Left renal pelvis (tissue), 4 donors: Measurements from ENCODE around the gene SYTL5. TPM values are rescaled to one million over a fixed set of nuclear protein-coding genes. Genes with fewer than 3 reads are reported as not detected.

Experiments
- DNase-seq, 4 donors: peaks; one replicate each; pipeline ENCODE4 v3.0.0-alpha.2; 2013; ENCODE audit warnings: low read depth in 4 of 4, low spot score in 3 of 4
- polyA plus RNA-seq, 4 donors: library from polyadenylated mRNA; unstranded; fragments of 120-200 nt; gene quantifications; one replicate each; pipeline ENCODE4 v1.2.1, GENCODE V29; 2013; ENCODE audit not compliant: insufficient read length in 4 of 4

Gene SYTL5
- polyA plus RNA-seq, 4 donors = 0.26 to 3.9 (median 2.7) TPM

DNA sequence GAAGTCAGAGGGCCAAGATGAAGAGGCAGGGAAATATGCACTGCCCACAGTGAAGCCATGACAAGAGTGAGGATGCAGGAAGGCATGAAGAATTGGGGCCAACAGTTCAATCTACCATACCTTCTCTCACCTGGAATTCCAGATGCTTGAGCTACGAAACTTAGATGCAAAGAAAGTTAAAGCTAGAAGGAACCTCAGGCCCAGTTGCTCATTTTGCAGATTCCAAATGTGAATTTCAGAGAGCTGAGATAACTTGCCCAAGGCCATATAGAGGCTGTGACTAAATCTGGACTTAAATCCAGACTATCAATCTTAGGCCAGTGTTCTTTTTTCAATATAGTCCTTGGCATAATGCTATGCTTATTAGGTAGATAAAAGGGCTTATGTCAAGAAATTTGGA is 121.6 kb downstream of the SYTL5 start:
- DNase-seq = no peak

DNA sequence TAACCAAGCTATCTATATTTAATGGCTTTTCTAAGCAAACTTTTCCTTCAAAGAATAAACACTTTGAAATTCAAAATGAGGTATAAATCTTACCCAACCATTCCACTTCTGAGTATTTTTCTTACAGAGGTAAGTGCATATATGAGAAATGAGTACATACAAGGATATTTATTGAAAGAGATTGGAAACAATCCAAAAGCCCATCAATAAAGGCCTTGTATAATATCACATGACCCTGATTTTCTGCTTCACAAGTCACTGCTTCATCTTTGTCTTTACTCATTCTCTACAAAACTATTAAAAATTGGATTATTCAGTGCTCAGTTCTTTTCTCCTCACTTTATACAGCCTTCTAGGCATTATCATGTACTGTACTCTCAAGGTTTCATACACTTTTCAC is 123.0 kb downstream of the SYTL5 start:
- DNase-seq = no peak

DNA sequence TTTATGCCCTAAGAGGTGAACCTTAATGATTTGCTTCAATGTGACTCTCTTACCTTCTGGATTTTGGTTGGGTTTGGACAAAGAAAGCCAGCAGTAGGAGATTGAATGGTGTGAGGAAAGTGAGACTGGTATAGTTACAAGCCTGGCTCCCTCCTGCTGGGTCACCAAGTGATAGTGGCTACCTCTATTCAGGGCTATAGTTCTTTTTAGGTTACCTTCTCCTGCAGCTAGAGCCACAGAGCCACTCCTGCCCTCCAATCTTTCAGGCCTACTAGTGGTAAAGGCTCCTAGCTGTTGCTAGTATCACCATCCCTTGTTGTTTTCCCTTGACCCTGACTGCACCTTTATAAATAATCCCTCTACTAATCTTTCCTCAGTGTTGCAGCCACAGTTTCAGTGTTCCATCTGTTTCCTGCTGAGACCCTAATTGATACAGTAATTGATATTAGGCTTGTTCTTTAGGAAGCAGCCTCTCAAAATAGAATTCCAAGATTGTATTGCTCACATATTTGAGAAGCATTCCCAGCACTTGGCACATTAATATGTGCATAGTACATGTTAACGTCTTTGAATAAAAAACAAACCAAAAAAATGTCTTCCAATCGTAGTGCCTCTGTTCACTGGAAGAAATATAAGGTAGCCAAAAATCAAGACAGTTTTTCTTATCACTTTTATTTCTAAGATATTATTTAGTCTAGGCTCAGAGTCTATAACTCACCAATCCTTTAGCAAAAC is 132.0 kb downstream of the SYTL5 start:
- DNase-seq = no peak

DNA sequence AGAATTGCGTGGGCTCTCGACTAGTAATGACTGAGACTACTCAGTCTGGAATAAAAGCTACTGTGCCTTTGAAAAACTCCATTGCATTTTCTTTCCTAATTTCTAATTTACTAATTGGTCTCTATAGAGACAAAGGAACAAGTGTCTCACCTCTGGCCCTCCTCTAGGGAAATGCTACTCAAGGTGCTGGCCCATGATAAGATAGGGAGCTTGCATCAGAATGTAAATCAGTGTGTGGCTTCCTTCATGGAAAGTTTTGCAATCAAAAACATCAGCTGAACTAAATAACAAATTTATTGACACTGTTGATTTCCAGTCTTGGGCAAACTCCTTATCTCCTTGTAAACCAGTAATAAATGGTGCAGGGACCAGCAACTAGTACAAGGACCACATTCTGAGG is 132.5 kb downstream of the SYTL5 start:
- DNase-seq = no peak

DNA sequence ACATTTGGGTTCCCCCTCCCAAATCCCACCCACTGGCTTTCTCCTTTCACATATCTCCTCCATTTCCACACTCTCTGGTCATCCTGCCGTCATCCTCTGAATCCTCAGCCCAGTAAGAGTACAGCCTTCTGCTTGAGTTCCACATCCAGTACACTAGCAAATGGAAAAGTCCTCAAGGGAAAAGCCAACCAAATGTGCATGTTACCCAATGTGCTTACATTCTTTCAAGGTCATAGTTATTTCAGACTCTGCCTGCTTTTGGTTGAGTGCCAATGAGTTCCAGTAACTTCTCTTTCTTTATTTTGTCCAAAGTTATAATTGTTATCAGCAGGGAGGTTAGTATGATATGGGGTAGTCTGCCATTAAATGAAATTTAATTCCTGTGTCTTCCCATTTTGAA is 136.3 kb downstream of the SYTL5 start:
- DNase-seq = no peak

DNA sequence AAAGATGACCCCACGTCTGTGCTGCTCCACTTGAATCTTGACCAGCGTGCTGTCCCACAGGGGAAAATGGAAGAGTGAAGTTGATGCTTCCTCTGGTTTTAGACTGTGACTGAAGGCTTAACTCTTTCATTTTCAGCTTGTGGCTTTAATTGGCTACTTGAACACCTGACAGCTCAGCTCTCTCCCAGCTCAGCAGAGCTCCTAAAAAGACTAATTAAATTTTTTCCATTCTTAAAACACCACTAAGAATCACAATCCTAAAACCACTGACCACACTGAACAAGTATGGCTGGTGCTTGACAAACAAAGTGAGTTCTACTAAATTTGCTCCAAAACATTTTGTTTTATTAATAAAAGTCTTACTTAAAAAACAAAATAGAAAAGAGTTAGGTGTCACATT is 142.7 kb downstream of the SYTL5 start:
- no peak for DNase-seq

DNA sequence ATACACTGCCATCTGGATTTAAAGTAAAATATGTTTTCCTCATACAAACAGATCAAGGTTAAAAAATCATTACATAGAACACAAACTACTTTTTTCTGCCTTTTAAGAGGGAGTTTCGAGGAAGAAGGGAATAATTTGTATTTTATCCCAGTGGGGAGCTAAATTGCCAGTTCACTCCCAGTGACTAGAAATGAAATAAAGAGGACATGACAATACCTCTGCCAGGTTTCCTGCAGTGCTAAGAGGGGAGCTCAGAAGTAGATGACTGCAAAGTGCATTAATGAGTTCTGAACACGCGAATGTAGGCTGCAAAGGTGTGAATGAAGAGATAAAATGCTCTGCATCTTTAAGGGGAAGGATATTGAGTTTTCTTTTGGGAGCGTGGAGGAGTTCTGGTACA is 144.6 kb downstream of the SYTL5 start:
- DNase-seq = no peak

DNA sequence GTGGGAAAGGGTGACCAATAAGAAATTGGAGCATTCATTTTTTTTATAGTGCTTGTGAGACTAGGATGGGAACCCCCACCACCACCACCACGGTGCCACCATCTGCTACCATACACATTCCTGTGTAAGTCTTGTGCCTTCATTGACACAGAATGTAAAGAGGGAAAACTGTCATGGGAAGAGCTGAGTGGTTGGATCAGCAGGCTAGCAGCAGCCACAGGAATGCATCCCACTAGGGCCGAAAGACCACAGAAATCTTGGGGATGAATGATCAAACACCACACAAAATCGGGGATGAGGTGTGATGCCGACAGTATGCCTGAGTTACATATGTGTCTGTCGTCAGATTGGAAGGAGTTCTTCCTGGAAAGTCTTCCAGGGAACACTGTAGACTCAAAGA is 145.1 kb downstream of the SYTL5 start:
- no peak for DNase-seq

DNA sequence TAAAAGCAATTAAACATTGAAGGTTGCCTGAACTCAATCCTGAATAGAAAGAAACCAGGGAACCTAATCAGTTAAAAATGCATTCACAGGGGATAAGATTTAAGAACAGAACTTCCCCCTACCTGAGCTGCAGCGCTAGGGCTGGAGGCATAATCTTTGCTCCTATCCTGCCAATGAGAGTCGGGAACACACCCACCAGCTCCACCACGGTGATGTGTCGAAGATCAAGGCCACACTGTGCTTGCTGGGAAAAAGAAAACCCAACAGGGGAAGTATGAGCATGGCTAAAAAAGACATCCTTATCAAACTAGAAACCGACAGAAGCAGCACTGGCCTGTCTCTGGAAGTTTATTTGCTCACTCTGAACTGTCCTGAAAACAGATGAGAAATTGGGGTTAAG is 148.0 kb downstream of the SYTL5 start:
- DNase-seq = no peak

DNA sequence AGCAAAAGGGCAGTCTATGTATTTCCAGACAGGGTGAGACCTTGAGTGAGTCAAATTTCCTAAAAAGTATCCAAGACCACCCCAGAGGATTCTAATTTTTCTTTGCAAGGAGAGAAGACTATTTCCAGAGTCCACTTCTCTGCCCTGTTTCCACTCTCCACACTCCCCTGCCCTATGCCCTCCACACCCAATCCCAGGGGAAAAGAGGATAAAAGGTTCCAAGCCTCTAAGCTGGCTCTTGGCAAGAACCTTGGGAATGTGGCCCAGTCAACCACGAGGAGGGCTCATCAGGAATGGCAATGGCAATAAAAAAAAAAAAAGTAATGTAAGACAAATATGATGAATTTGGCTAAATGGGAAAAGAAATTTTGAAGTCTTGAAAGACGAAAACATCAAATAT is 148.5 kb downstream of the SYTL5 start:
- DNase-seq = no peak

DNA sequence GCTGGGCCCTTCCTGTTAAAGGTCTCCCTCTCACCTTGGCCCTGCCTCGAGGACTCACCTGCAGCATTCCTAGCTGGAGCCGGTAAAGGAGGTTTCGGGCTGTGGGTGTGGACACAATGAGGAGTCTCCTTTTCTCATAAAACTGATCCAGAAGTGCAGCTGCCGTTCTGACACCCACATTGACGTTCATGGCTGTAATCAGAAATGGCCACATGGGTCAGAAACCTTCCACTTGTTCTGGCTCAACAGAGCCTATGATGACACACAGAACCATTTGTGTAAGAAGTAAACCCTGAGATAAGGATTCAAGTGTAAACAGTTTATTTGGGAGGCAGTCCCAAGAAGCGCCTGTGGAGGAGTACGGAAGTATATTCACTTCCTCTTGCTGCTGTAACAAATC is 150.5 kb downstream of the SYTL5 start:
- no peak for DNase-seq

DNA sequence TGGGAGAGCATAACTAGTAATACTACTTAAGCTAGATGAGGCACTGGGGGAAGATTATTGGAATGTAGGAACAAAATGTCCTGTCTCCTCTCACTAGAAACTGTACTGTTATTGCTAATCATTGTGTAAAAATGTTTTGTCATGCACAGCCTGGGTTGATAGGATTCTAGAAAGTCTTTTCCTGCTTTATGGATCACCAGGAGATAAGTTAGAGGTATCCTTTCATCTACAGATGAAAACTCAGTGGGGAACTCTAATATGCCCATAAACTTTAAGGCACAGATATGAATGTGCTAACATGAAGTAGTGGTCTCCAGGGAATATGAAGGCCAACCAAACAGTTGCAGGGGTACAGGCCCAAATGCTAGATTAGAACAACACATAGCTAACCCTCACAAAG is 156.8 kb downstream of the SYTL5 start:
- no peak for DNase-seq

DNA sequence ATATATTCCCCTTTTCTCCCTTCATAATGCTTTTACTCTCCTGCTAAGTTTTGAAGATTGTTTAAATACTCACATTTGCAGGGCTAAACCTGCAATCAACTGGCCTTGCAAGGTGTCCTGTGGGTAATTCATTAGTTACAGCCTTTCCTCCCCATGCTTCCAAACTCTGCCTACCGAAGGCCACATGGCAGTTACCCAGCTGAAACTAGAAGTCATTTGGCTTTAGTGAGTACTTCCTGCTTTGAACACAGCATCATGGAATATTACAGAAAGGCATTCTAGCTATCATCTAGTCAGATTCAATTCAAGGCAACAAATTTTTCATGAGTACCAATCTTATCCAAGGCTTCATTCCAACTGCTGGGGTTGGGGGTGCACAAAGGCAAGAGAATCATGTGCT is 158.7 kb downstream of the SYTL5 start:
- DNase-seq = no peak

DNA sequence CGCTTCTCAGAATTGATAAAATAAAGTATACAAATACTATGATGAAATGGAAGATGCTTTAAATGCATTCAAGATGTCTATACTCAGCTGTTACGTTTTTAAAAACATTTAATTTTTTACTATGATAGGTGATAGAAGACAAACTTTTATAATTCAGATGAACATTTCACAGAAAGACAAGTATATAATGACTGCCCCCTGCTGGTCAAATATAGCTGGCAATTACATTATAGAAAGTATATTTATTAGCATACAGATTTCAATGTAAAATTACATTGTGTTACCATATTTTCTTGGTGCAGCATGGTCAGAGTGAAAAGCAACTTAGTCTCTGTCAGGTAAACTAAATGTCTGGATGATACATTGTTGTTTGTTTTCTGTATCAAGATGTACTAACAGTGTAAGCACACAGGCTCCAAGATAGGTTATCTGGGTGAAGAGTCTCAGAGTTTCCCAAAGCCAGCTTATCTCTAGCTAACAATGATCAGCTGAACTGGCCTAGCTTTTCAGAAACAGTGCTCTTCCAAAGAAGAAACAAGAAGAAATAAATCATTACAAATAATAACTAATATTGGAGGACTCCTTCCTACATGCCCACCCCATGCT is 160.2 kb downstream of the SYTL5 start:
- peak in 1 of 4 donors; percentile 9 for DNase-seq

DNA sequence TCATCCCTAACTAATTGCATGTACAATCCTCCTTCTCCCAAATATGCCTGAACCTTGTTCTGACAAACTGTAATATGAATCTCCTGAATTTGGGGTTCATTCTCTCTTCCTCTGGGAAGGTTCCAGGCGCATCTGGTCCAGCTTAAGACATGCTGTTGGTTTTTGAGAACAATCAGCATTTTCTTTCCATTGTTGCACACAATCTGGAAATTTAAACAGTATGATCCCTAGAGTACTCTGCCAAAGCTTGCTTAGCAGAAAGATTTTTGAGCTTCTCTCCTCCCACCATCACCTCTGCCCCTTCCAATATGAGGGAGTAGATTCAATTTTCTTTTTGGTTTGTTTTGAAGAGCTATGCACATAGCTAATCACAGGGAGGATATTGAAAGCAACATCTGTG is 164.2 kb downstream of the SYTL5 start:
- DNase-seq = no peak

DNA sequence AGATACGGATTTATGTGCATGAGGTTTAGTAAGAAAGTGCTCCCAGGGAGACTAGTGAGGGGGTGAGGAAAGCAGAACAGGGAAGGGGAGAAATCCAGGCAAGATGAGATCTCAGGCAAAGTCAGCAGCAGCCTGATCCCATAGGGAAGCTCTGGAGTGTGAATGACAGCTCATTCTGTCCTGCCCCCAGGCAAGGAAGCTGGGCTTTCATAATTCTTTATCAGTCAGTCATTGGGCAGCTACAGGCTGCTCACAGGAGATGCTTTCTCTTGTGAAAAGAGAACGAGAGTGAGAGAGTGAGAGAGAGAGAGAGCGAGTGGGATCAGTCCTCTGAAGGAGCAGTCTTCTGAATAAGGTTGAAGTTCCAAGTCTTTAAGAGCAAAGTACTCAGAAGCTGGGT is 166.2 kb downstream of the SYTL5 start:
- no peak for DNase-seq

DNA sequence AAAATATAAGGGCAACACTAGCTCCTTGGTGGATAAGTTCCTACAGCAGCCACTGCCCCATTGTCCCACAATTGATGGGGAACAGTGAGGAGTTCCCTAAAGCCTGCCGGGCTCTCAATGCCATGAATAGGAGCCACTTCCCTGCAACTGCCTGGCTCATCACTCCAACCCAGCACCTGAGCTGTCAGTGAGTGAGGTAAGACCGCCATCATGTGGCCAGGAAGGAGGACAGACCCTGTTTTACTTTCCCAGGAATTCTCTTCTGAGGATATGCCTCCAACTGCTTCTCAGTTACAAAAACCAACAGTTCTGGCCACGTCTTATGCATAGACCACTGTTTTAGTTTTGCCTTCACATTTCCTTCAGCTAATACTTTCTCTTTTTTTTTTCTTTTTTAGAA is 168.8 kb downstream of the SYTL5 start:
- DNase-seq = no peak

DNA sequence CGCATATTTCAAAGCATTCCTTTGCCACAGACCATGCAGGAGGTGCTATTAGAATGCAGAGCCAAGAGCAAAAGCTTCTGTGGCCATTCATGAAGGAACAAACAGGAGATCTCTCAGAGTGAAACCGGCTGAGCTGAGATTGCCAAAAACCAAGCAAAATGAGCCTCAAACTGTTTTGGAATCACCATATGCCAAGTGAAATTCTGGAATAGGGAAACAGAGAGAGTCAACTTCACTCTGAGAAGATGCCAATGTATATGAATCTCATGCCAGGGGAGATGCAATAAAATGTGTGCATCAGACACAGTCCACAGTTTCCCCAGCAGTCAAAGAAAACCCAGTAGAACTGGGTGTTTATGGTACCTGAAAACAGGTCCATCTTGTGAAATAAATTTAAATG is 172.0 kb downstream of the SYTL5 start:
- no peak for DNase-seq

Other genes with a start within 250 kb of the SYTL5 start
- gene CYBB, start 226.5 kb upstream of the SYTL5 start, polyA plus RNA-seq = 10 to 100 TPM; 10.2 to 28.9 (median 12.9) TPM
- gene DYNLT3, start 159.0 kb upstream of the SYTL5 start, polyA plus RNA-seq = 10 to 100 TPM; 26.4 to 57.3 (median 40.4) TPM
- gene SRPX, start 214.3 kb downstream of the SYTL5 start, polyA plus RNA-seq = 10 to 100 TPM; 11.7 to 92.1 (median 24.1) TPM